Trophoblast cell (in vitro differentiated cells and primary cell): ENCODE results near the gene ADGRG3.
A peak's percentile ranks its signal among the peaks of the same experiment; 100 is the strongest.

Source experiments
- DNase-seq, 2 donors: peaks; one replicate each; pipeline ENCODE4 v3.0.0-alpha.2; 2016
- H2AFZ ChIP-seq: 2 replicates; pipeline ENCODE4 v1.6.1; 2013; ENCODE audit warnings: low read length, moderate library complexity, mild to moderate bottlenecking; ENCODE audit not compliant: insufficient read depth, poor library complexity
- H2AK5ac ChIP-seq: 2 replicates; pipeline ENCODE4 v1.6.1; 2013; ENCODE audit warnings: mild to moderate bottlenecking, low read length
- H2BK120ac ChIP-seq: 2 replicates; pipeline ENCODE4 v1.6.1; 2013; ENCODE audit warnings: low read length, mild to moderate bottlenecking, moderate library complexity; ENCODE audit not compliant: insufficient read depth, poor library complexity
- H2BK12ac ChIP-seq: 2 replicates; pipeline ENCODE4 v1.6.1; 2013; ENCODE audit warnings: mild to moderate bottlenecking, low read length, moderate library complexity
- H2BK5ac ChIP-seq: 2 replicates; pipeline ENCODE4 v1.6.1; 2013; ENCODE audit warnings: low read length, low read depth, moderate library complexity, mild to moderate bottlenecking; ENCODE audit not compliant: poor library complexity
- H3K14ac ChIP-seq: 2 replicates; pipeline ENCODE4 v1.6.1; 2013; ENCODE audit warnings: mild to moderate bottlenecking, low read length
- H3K18ac ChIP-seq: 2 replicates; pipeline ENCODE4 v1.6.1; 2013; ENCODE audit warnings: mild to moderate bottlenecking, low read length
- H3K23ac ChIP-seq: 2 replicates; pipeline ENCODE4 v1.6.1; 2013; ENCODE audit warnings: low read length
- H3K27ac ChIP-seq: 2 replicates; pipeline ENCODE4 v1.5.1; 2013; ENCODE audit warnings: low read depth, mild to moderate bottlenecking, inconsistent platforms, low read length, moderate library complexity
- H3K27me3 ChIP-seq: 2 replicates; pipeline ENCODE4 v1.6.1; 2013; ENCODE audit warnings: inconsistent platforms, mild to moderate bottlenecking, low read length, moderate library complexity; ENCODE audit not compliant: insufficient read depth
- H3K36me3 ChIP-seq, 2 experiments: 1 replicate in 1 of 2; 2 replicates in 1 of 2; pipeline ENCODE4 v1.6.1; 2013; ENCODE audit warnings: low read length in 2 of 2, mild to moderate bottlenecking in 2 of 2, moderate library complexity in 1 of 2; ENCODE audit not compliant: insufficient read depth in 2 of 2, control insufficient read depth in 1 of 2
- H3K4ac ChIP-seq: 2 replicates; pipeline ENCODE4 v1.6.1; 2013; ENCODE audit warnings: low read depth, mild to moderate bottlenecking, low read length, moderate library complexity
- H3K4me1 ChIP-seq, 2 experiments: 1 replicate in 1 of 2; 2 replicates in 1 of 2; pipeline ENCODE4 v1.6.1; 2013; ENCODE audit warnings: low read length in 2 of 2, mild to moderate bottlenecking in 2 of 2, moderate library complexity in 1 of 2; ENCODE audit not compliant: insufficient read depth in 2 of 2, control insufficient read depth in 1 of 2
- H3K4me2 ChIP-seq: 2 replicates; pipeline ENCODE4 v1.6.1; 2013; ENCODE audit warnings: inconsistent platforms, mild to moderate bottlenecking, low read length, moderate library complexity
- H3K4me3 ChIP-seq: 2 replicates; pipeline ENCODE4 v1.5.1; 2013; ENCODE audit warnings: mild to moderate bottlenecking, low read depth, low read length, inconsistent platforms
- H3K79me1 ChIP-seq: one replicate; pipeline ENCODE4 v1.6.1; 2013; ENCODE audit warnings: low read length
- H3K79me2 ChIP-seq: 2 replicates; pipeline ENCODE4 v1.6.1; 2013; ENCODE audit warnings: low read length, mild to moderate bottlenecking; ENCODE audit not compliant: control insufficient read depth, insufficient read depth, poor library complexity
- H3K9ac ChIP-seq: 2 replicates; pipeline ENCODE4 v1.6.1; 2013; ENCODE audit warnings: mild to moderate bottlenecking, low read length
- H3K9me3 ChIP-seq: 2 replicates; pipeline ENCODE4 v1.6.1; 2013; ENCODE audit warnings: low read depth, mild to moderate bottlenecking, control low read depth, inconsistent platforms, low read length; ENCODE audit not compliant: insufficient read depth
- H4K12ac ChIP-seq: 2 replicates; pipeline ENCODE4 v1.6.1; 2013; ENCODE audit warnings: low read depth, mild to moderate bottlenecking, low read length, moderate library complexity
- H4K8ac ChIP-seq: 2 replicates; pipeline ENCODE4 v1.6.1; 2013; ENCODE audit warnings: low read depth, mild to moderate bottlenecking, low read length, moderate library complexity
- H4K91ac ChIP-seq: one replicate; pipeline ENCODE4 v1.6.1; 2013; ENCODE audit warnings: low read depth, mild to moderate bottlenecking, low read length, moderate library complexity
- WGBS: extraction: QIAGEN DNeasy Blood & Tissue Kit; methylation state at CpG from one replicate; pipeline ENCODE4 v1.1.7; 2013; ENCODE audit warnings: missing lambda C conversion rate; ENCODE audit not compliant: insufficient read length, insufficient coverage; ENCODE audit errors: extremely low coverage; 5-methylcytosine and 5-hydroxymethylcytosine counted together

The ADGRG3 gene

GRCh38 chr16:57732037-57732436 is 63.9 kb downstream of the ADGRG3 start:
- H3K79me1 ChIP-seq = peaks cover 5% of the 10 kb centered on the region
- peaks cover 3% of the 10 kb centered on the region for H3K79me2 ChIP-seq
- H2AFZ ChIP-seq = no peak overlapping the region
- H3K23ac ChIP-seq = no peak overlapping the region
- no peaks in the 10 kb centered on the region for H3K36me3 ChIP-seq
- peaks cover 4% of the 10 kb centered on the region for H3K9me3 ChIP-seq
- no CpG with 5 or more reads among the region's 2 CpGs for WGBS
- no peak overlapping the region for H2BK5ac ChIP-seq
- no peak overlapping the region for H3K4me3 ChIP-seq
- no peak overlapping the region for H3K18ac ChIP-seq
- peak in 1 of 2 donors; percentile 46 for DNase-seq
- H3K4me1 ChIP-seq = peaks cover 10 to 15% of the 10 kb centered on the region in 2 experiments
- H3K4me2 ChIP-seq = no peak overlapping the region
- H4K91ac ChIP-seq = no peak overlapping the region
- H2AK5ac ChIP-seq = no peak overlapping the region
- H4K12ac ChIP-seq = no peak overlapping the region
- H3K27ac ChIP-seq = no peak overlapping the region
- H3K4ac ChIP-seq = no peak overlapping the region
- H4K8ac ChIP-seq = no peak overlapping the region
- no peak overlapping the region for H3K14ac ChIP-seq
- H3K9ac ChIP-seq = no peak overlapping the region
- H3K27me3 ChIP-seq = no peaks in the 10 kb centered on the region
- H2BK120ac ChIP-seq = no peak overlapping the region
- no peak overlapping the region for H2BK12ac ChIP-seq

GRCh38 chr16:57732714-57733113 is 64.6 kb downstream of the ADGRG3 start:
- Histone ChIP-seq H3K4me3 (no peak overlapping the region), H3K27ac (no peak overlapping the region), H2BK12ac (no peak overlapping the region), H3K14ac (no peak overlapping the region), H3K4me2 (no peak overlapping the region), H3K27me3 (no peaks in the 10 kb centered on the region), H2BK5ac (no peak overlapping the region), H2AFZ (no peak overlapping the region), H3K36me3 (no peaks in the 10 kb centered on the region), H4K12ac (no peak overlapping the region), H2AK5ac (no peak overlapping the region), H3K4ac (no peak overlapping the region), H4K91ac (no peak overlapping the region), H3K79me2 (peaks cover 3% of the 10 kb centered on the region), H3K23ac (no peak overlapping the region), H3K79me1 (peaks cover 5% of the 10 kb centered on the region), H3K9ac (no peak overlapping the region), H3K18ac (no peak overlapping the region), H2BK120ac (no peak overlapping the region), H3K9me3 (peaks cover 4% of the 10 kb centered on the region), H3K4me1 (peaks cover 10 to 15% of the 10 kb centered on the region in 2 experiments), H4K8ac (no peak overlapping the region)
- no CpG with 5 or more reads among the region's 2 CpGs for WGBS
- no peak for DNase-seq

DNA sequence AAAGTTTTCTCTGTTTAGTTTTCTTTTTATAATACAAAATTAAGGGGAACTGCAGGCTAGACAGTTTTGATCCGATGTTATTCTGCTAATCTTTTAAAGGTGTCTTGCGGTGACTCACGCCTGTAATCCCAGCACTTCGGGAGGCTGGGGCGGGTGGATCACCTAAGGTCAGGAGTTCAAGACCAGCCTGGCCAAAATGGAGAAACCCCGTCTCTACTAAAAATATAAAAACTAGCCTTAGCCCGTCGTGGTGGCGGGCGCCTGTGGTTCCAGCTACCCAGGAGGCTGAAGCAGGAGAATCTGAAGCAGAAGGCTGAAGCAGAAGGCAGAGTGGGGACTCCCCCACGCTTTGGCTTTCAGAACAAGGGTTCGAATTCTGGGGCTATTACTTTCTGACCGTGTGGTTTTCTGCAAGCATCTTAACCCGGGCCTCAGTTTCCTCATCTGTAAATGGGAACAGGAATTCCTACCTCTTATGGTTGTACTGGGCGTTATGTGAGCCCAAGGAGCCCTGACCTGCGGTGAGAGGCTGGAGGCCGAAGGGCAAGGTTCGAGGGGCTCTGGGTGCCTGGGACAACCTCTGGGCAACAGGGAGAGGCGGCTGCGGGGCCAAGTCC is 66.3 kb downstream of the ADGRG3 start:
- H3K79me2 ChIP-seq = peaks cover 3% of the 10 kb centered on the region
- peak overlapping the region; percentile 87 for H4K12ac ChIP-seq
- H3K18ac ChIP-seq = peak overlapping the region; percentile 40
- H3K4me1 ChIP-seq = peaks cover 10 to 15% of the 10 kb centered on the region in 2 experiments
- peak overlapping the region; percentile 75 for H3K4me3 ChIP-seq
- peak overlapping the region; percentile 54 for H3K14ac ChIP-seq
- H3K9me3 ChIP-seq = peaks cover 4% of the 10 kb centered on the region
- peak overlapping the region; percentile 55 for H2AK5ac ChIP-seq
- H3K27me3 ChIP-seq = no peaks in the 10 kb centered on the region
- H3K27ac ChIP-seq = no peak overlapping the region
- no CpG with 5 or more reads among the region's 20 CpGs for WGBS
- H4K8ac ChIP-seq = peak overlapping the region; percentile 88
- H3K79me1 ChIP-seq = peaks cover 5% of the 10 kb centered on the region
- H3K4ac ChIP-seq = peak overlapping the region; percentile 41
- H3K9ac ChIP-seq = peak overlapping the region; percentile 88
- H2BK12ac ChIP-seq = no peak overlapping the region
- DNase-seq = no peak
- no peak overlapping the region for H2BK5ac ChIP-seq
- H2BK120ac ChIP-seq = peak overlapping the region; percentile 9
- no peak overlapping the region for H3K23ac ChIP-seq
- H2AFZ ChIP-seq = peak overlapping the region; percentile 58
- no peaks in the 10 kb centered on the region for H3K36me3 ChIP-seq
- H4K91ac ChIP-seq = peak overlapping the region; percentile 74
- H3K4me2 ChIP-seq = peak overlapping the region; percentile 80

DNA sequence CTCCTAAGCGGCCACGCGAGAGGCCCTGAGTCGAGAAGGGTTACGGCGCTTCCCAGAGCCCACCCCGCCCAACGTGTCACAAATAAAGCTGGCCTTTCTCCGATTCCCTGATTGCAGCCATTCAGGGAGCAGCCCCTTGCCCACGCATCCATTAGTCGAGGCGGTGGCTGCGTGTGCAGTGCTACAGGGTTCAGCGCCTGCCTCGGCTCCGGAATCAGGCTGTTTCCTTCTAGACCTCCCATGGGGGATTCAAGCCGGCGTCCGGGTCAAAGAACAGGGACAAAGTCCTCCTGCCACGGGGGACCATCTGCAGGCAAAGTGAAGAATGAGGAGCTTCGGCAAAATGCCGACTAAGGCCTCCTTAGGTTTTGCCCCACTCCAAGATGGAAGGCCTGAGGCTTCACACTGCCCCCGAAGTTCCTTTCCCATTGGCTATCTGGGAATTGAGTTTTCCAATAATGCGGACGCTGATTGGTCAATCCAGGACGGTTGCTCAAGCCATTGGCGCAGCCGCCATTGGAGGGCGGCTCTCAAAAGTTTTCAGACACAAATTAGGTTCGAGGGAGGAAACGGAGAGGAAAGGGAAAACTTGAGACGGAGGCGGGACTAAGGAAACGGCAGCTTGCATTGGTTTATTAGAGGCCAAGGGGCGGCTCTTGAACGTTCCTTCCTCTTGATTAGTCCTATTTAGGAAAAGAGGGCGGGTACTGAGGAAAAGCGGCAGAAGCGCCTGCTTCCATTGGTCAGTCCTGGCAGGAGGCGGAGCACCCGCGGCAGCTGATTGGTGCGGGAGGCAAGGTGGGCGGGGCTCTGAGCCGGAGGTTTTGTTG is 67.0 kb downstream of the ADGRG3 start:
- peak overlapping the region; percentile 58 for H2AFZ ChIP-seq
- peak overlapping the region; percentile 90 for H3K4me2 ChIP-seq
- H3K79me1 ChIP-seq = peaks cover 5% of the 10 kb centered on the region
- DNase-seq = peak; percentile 100
- H3K14ac ChIP-seq = peak overlapping the region; percentile 54
- peak overlapping the region; percentile 95 for H3K4me3 ChIP-seq
- no peaks in the 10 kb centered on the region for H3K36me3 ChIP-seq
- no peak overlapping the region for H3K23ac ChIP-seq
- H3K4me1 ChIP-seq = peaks cover 10 to 15% of the 10 kb centered on the region in 2 experiments
- H3K79me2 ChIP-seq = peaks cover 3% of the 10 kb centered on the region
- H2AK5ac ChIP-seq = peak overlapping the region; percentile 55
- peak overlapping the region; percentile 88 for H4K8ac ChIP-seq
- H2BK120ac ChIP-seq = peak overlapping the region; percentile 9
- WGBS = no CpG with 5 or more reads among the region's 45 CpGs
- H3K9me3 ChIP-seq = peaks cover 4% of the 10 kb centered on the region
- peak overlapping the region; percentile 4 for H3K4ac ChIP-seq
- H2BK12ac ChIP-seq = no peak overlapping the region
- peak overlapping the region; percentile 30 for H3K27ac ChIP-seq
- H3K9ac ChIP-seq = peak overlapping the region; percentile 88
- H3K18ac ChIP-seq = peak overlapping the region; percentile 40
- no peaks in the 10 kb centered on the region for H3K27me3 ChIP-seq
- peak overlapping the region; percentile 74 for H4K91ac ChIP-seq
- peak overlapping the region; percentile 87 for H4K12ac ChIP-seq
- H2BK5ac ChIP-seq = peak overlapping the region; percentile 13
